SU-DHL-6 (cell line): ENCODE results near the gene EVL.

ENCODE experiments used
- CTCF ChIP-seq: fragments of 200-600 bp; sonication (generic); IDR thresholded peaks from one replicate; pipeline ENCODE4 v1.5.1; 2017; ENCODE audit warnings: antibody characterized with exemption, mild to moderate bottlenecking, low read length, moderate library complexity; ENCODE audit not compliant: insufficient read depth, poor library complexity, severe bottlenecking
- EZH2phosphoT487 ChIP-seq: fragments of 200-600 bp; sonication (generic), shearing (Covaris generic); conservative IDR thresholded peaks from 2 replicates; pipeline ENCODE4 v1.6.1; 2018; ENCODE audit warnings: mild to moderate bottlenecking, antibody characterized with exemption, low read length, moderate library complexity, mixed read lengths

GRCh38 chr14:100142073-100143040, 77.1 kb downstream of the EVL start:
- TF ChIP-seq CTCF, result no peak
- no peak for TF ChIP-seq EZH2phosphoT487
